HepG2 (cell line): ENCODE data around the gene MRGPRF. TPM values are rescaled to one million over a fixed set of nuclear protein-coding genes. Genes with fewer than 3 reads are reported as not detected.
"Not testable (repeated sequence)": the region's sequence is repeated elsewhere in the genome, so short reads cannot be mapped to it uniquely, and the experiment has no call there.

Source experiments
- ATAC-seq: fragments of 200-7000 bp; cut with Tn5 transposase; 3 replicates; pipeline ENCODE4 v1.9.1; 2020; ENCODE audit warnings: mild to moderate bottlenecking, moderate library complexity
- BruUV-seq: library from RNA; stranded (reverse); fragments of 400-500 nt; replicated peaks from 2 replicates; lab custom pipeline; 2021; lab: Mats Ljungman, UMichigan
- CTCF ChIA-PET: fragments of 300-600 bp; formaldehyde crosslinking; extraction: SDS; loops from one replicate; lab custom pipeline; 2021; ENCODE audit warnings: low total read pairs, inconsistent platforms, low intra/inter-chr PET ratio; lab: Yijun Ruan, JAX
- POLR2A ChIA-PET: fragments of 350-600 bp; sonication (Branson Sonifier 250); formaldehyde crosslinking; loops from one replicate; lab custom pipeline; 2020; ENCODE audit warnings: antibody characterized with exemption, inconsistent platforms; lab: Yijun Ruan, JAX
- DNase-seq: peaks from one replicate; pipeline ENCODE4 v3.0.0-alpha.2; 2015; ENCODE audit warnings: low spot score
- FAIRE-seq: peaks from 3 replicates; lab custom pipeline; 2011; peaks lifted over from hg19 to GRCh38; lab: Jason Lieb, UNC
- H2AFZ ChIP-seq: one replicate; pipeline ENCODE4 v1.6.1; 2011; ENCODE audit warnings: low read length, inconsistent platforms
- H3K27ac ChIP-seq: fragments of 300-600 bp; 3 replicates; pipeline ENCODE4 v1.8.0; 2011; ENCODE audit warnings: mixed run types, mild to moderate bottlenecking, mixed read lengths, low read length, inconsistent platforms; ENCODE audit not compliant: insufficient read depth; ENCODE audit errors: extremely low read length
- H3K27me3 ChIP-seq, 2 experiments: fragments of 200-600 bp in 1 of 2; 2 replicates in 1 of 2; 3 replicates in 1 of 2; pipeline versions ENCODE4 v1.6.0 to v1.8.0; 2011; ENCODE audit warnings: low read length in 2 of 2, mild to moderate bottlenecking in 2 of 2, moderate library complexity in 2 of 2, inconsistent platforms in 1 of 2; ENCODE audit not compliant: insufficient read depth in 2 of 2, control insufficient read depth in 1 of 2
- H3K36me3 ChIP-seq, 2 experiments: fragments of 200-600 bp in 1 of 2; replicated peaks in 1 of 2; 2 replicates in 1 of 2; 3 replicates in 1 of 2; pipeline versions ENCODE4 v1.5.1 to v1.8.0; 2011; ENCODE audit warnings: low read length in 2 of 2, inconsistent platforms in 1 of 2; ENCODE audit not compliant: insufficient read depth in 2 of 2, control insufficient read depth in 1 of 2
- H3K4me1 ChIP-seq: 2 replicates; pipeline ENCODE4 v1.5.1; 2012; ENCODE audit warnings: low read length, inconsistent platforms; ENCODE audit not compliant: insufficient read depth
- H3K4me2 ChIP-seq: 2 replicates; pipeline ENCODE4 v1.6.0; 2011; ENCODE audit warnings: low read depth, low read length, inconsistent platforms
- H3K4me3 ChIP-seq, 3 experiments: fragments of 200-600 bp in 1 of 3; sonication (generic), shearing (Covaris generic) in 1 of 3; replicated peaks in 1 of 3; 2 replicates each; pipeline ENCODE4 v1.5.1; 2011 to 2016; ENCODE audit warnings: low read length in 3 of 3, inconsistent platforms in 2 of 3, low read depth in 2 of 3, mild to moderate bottlenecking in 2 of 3, control low read depth in 1 of 3, mixed read lengths in 1 of 3; ENCODE audit not compliant: insufficient read depth in 1 of 3
- H3K79me2 ChIP-seq: one replicate; pipeline ENCODE4 v1.6.1; 2011; ENCODE audit warnings: low read length, inconsistent platforms; ENCODE audit not compliant: insufficient read depth
- H3K9ac ChIP-seq: 2 replicates; pipeline ENCODE4 v1.6.0; 2011; ENCODE audit warnings: mild to moderate bottlenecking, low read depth, low read length, inconsistent platforms; ENCODE audit not compliant: insufficient read depth
- H3K9me3 ChIP-seq: 2 replicates; pipeline ENCODE4 v1.5.1; 2012; ENCODE audit warnings: mild to moderate bottlenecking, low read length
- H4K20me1 ChIP-seq: 2 replicates; pipeline ENCODE4 v1.6.0; 2011; ENCODE audit warnings: inconsistent platforms, mild to moderate bottlenecking, low read length, moderate library complexity; ENCODE audit not compliant: insufficient read depth
- CENPX ChIP-seq: sonication (generic); formaldehyde crosslinking; IDR thresholded peaks from 2 replicates; pipeline ENCODE4 v1.9.0; 2021; ENCODE audit warnings: mild to moderate bottlenecking, missing genetic modification reagents, moderate library complexity
- MBNL3 ChIP-seq: fragments of 250-450 bp; sonication (Bioruptor Pico); conservative IDR thresholded peaks from 2 replicates; pipeline ENCODE4 v1.8.0; 2022; ENCODE audit warnings: mild to moderate bottlenecking, inconsistent platforms
- SKI ChIP-seq: fragments of 450-650 bp; IDR thresholded peaks from one replicate; pipeline ENCODE4 v1.6.1; 2018; ENCODE audit warnings: mild to moderate bottlenecking; ENCODE audit not compliant: partially characterized antibody
- SP5 ChIP-seq: IDR thresholded peaks from 2 replicates; pipeline ENCODE4 v1.6.1; 2016; ENCODE audit warnings: low read depth, borderline replicate concordance
- TEAD2 ChIP-seq: sonication (generic); formaldehyde crosslinking; IDR thresholded peaks from 2 replicates; pipeline ENCODE4 v1.9.0; 2021; ENCODE audit warnings: missing genetic modification reagents
- ZNF275 ChIP-seq: sonication (generic); formaldehyde crosslinking; IDR thresholded peaks from 2 replicates; pipeline ENCODE4 v1.8.0; 2022; ENCODE audit warnings: missing genetic modification reagents, mild to moderate bottlenecking, inconsistent platforms, borderline replicate concordance
- ZNF652 ChIP-seq: IDR thresholded peaks from 2 replicates; pipeline ENCODE4 v1.6.1; 2016; ENCODE audit warnings: low read depth, borderline replicate concordance
- WGBS: methylation state at CpG from one replicate; pipeline ENCODE4 v1.1.6; 2017; ENCODE audit warnings: low lambda C conversion rate; 5-methylcytosine and 5-hydroxymethylcytosine counted together
- in situ Hi-C: cut with HindIII; loops from 2 replicates; pipeline ENCODE4 v1.10.0; 2017; ENCODE audit warnings: low pct_unique_long_range_greater_than_20kb; ENCODE audit not compliant: extremely low pct_ligation_motif_present
- intact Hi-C: fragments of 100-400 bp; cut with micrococcal nuclease; formaldehyde crosslinking; loops from one replicate; pipeline ENCODE4 v1.10.0; 2022; ENCODE audit not compliant: unreplicated experiment
- polyA plus RNA-seq, 8 experiments: library from polyadenylated mRNA; depleted of rRNA in 3 of 8; stranded (reverse) in 7 of 8; unstranded in 1 of 8; fragments of >200 nt; fragmentation: Illumina TruSeq in 4 of 8; extraction: Trizol in 4 of 8; gene quantifications; 2 replicates each; pipeline versions ENCODE4 v1.2.1 to v1.2.3, GENCODE V29; 2011 to 2016; ENCODE audit warnings: low read depth in 4 of 8, missing spikeins in 1 of 8, mixed read lengths in 1 of 8; ENCODE audit not compliant: insufficient read depth in 1 of 8
- total RNA-seq, 5 experiments: library from RNA; depleted of rRNA; stranded (reverse); fragments of >200 nt; fragmentation: Illumina TruSeq; extraction: Trizol; gene quantifications; 2 replicates each; pipeline ENCODE4 v1.2.3, GENCODE V29; 2016; ENCODE audit warnings: low read depth in 1 of 5
- TF ChIP-seq, protein P1 (sequence below): sonication (generic); formaldehyde crosslinking; IDR thresholded peaks from 2 replicates; pipeline ENCODE4 v1.4.0; 2020; ENCODE audit warnings: mild to moderate bottlenecking, missing genetic modification reagents
- TF ChIP-seq, protein P2 (sequence below): sonication (generic); formaldehyde crosslinking; IDR thresholded peaks from 2 replicates; pipeline ENCODE4 v1.4.0; 2020; ENCODE audit warnings: mild to moderate bottlenecking, missing genetic modification reagents, borderline replicate concordance

The MRGPRF gene
- total and polyA plus RNA-seq, 2 of the 13 experiments (the other 11 are each of a cell fraction or from before 2014, with no cell fraction given): not detected

- TF ChIP-seq TEAD2 (CRISPR knock-in tag): no peak
These were observed 12.7 kb downstream of the MRGPRF start (continued) for GRCh38 chr11:69000391-69000790.

GRCh38 chr11:68999748-69000355 lies 13.2 kb downstream of the MRGPRF start:
- H3K4me1 ChIP-seq, CTCF ChIA-PET, in situ Hi-C loops, intact Hi-C loops, H3K4me3 ChIP-seq, BruUV-seq, H3K9ac ChIP-seq, DNase-seq, FAIRE-seq, POLR2A ChIA-PET, H3K36me3 ChIP-seq, H4K20me1 ChIP-seq, H3K27ac ChIP-seq, ATAC-seq, H3K9me3 ChIP-seq, H3K4me2 ChIP-seq, H2AFZ ChIP-seq, H3K79me2 ChIP-seq: not testable (repeated sequence)
- 39% methylated on average over 6 of the region's 12 CpGs for WGBS
- peaks cover 4 to 71% of the 10 kb centered on the region in 2 experiments; a peak in 4 of 5 replicates for H3K27me3 ChIP-seq

DNA sequence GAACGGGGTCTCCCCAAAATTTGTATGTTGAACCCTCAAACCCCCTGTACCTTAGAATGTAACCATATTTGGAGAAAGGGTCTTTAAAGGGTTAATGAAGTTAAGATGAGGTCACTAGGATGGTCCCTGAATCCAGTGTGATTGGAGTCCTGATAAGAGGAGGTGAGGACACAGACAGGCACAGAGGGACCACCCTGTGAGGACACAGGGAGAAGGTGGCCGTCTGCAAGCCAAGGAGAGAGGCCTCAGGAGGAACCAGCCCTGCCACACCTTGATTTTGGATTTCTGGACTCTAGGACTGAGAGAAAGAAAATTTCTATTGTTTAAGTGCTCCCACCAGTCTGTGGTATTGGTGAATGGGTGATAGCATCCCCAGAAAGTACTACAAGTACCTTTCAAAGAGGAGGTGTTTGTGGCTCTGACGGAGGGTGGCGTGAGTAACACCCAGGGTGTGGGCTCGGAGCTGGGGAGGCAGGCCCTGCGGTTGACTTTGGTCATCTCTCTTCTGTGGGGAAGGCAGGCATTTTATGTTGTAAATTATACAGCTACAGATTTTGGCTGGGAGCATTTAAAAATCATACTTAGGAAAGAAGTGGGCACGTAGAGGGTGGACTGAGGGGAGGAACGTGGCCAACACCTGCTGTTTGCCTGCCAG lies 13.8 kb downstream of the MRGPRF start:
- no peak overlapping the region for H3K4me2 ChIP-seq
- ChIA-PET POLR2A (no interaction called here), CTCF (no interaction called here)
- ATAC-seq: no peak
- H3K9me3 ChIP-seq: no peaks in the 10 kb centered on the region
- no peak overlapping the region for H3K4me3 ChIP-seq
- H3K27me3 ChIP-seq: peaks cover 4 to 73% of the 10 kb centered on the region in 2 experiments; a peak in 4 of 5 replicates
- no TSS peak for BruUV-seq
- TF ChIP-seq CENPX (no peak), MBNL3 (CRISPR knock-in tag) (no peak), SP5 (CRISPR knock-in tag) (no peak), SKI (no peak), ZNF652 (CRISPR knock-in tag) (peak; percentile 41; the same call in 1 of the 2 replicates), ZNF275 (CRISPR knock-in tag) (no peak)
- TF ChIP-seq, protein P1, sequence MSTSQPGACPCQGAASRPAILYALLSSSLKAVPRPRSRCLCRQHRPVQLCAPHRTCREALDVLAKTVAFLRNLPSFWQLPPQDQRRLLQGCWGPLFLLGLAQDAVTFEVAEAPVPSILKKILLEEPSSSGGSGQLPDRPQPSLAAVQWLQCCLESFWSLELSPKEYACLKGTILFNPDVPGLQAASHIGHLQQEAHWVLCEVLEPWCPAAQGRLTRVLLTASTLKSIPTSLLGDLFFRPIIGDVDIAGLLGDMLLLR: no peak
- TF ChIP-seq, protein P2, sequence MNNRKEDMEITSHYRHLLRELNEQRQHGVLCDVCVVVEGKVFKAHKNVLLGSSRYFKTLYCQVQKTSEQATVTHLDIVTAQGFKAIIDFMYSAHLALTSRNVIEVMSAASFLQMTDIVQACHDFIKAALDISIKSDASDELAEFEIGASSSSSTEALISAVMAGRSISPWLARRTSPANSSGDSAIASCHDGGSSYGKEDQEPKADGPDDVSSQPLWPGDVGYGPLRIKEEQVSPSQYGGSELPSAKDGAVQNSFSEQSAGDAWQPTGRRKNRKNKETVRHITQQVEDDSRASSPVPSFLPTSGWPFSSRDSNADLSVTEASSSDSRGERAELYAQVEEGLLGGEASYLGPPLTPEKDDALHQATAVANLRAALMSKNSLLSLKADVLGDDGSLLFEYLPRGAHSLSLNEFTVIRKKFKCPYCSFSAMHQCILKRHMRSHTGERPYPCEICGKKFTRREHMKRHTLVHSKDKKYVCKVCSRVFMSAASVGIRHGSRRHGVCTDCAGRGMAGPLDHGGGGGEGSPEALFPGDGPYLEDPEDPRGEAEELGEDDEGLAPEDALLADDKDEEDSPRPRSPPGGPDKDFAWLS (CRISPR knock-in tag): no peak
- no peaks in the 10 kb centered on the region for H3K79me2 ChIP-seq
- in situ Hi-C loops (no loop called here), intact Hi-C loops (no loop called here)
- no peak for FAIRE-seq
- 53% methylated on average over 8 of the region's 8 CpGs for WGBS
- H3K36me3 ChIP-seq: no peaks in the 10 kb centered on the region
- no peaks in the 10 kb centered on the region for H4K20me1 ChIP-seq
- no peak overlapping the region for H3K9ac ChIP-seq
- H3K4me1 ChIP-seq: peaks cover 6% of the 10 kb centered on the region
- H3K27ac ChIP-seq: no peak overlapping the region
- H2AFZ ChIP-seq: no peak overlapping the region
- no peak for DNase-seq
